HepG2 (cell line): ENCODE results near the gene CKMT2. TPM values are rescaled to one million over a fixed set of nuclear protein-coding genes. Genes with fewer than 3 reads are reported as not detected.

Source experiments
- CBX2 ChIP-seq, 2 experiments: fragments of 200-600 bp in 1 of 2; sonication (generic); formaldehyde crosslinking in 1 of 2; IDR thresholded peaks; 2 replicates each; pipeline versions ENCODE4 v1.7.0 to v1.8.1; 2018 to 2022; ENCODE audit warnings: low read depth in 2 of 2, low read length in 1 of 2, mild to moderate bottlenecking in 1 of 2, missing genetic modification reagents in 1 of 2
- DMTF1 ChIP-seq: sonication (generic); formaldehyde crosslinking; IDR thresholded peaks from 2 replicates; pipeline ENCODE4 v1.4.0; 2020; ENCODE audit warnings: mild to moderate bottlenecking, missing genetic modification reagents
- NFIC ChIP-seq: IDR thresholded peaks from 2 replicates; pipeline ENCODE4 v1.6.1; 2012; ENCODE audit warnings: mild to moderate bottlenecking, low read length, inconsistent platforms
- POLR2AphosphoS2 ChIP-seq: IDR thresholded peaks from 2 replicates; pipeline ENCODE4 v1.6.1; 2011; ENCODE audit warnings: low read depth, low read length, improper control_type of control experiment
- PPARG ChIP-seq: conservative IDR thresholded peaks from 2 replicates; pipeline ENCODE4 v1.6.1; 2016; ENCODE audit warnings: missing biosample characterization, missing genetic modification reagents
- SAFB2 ChIP-seq: sonication (generic); formaldehyde crosslinking; IDR thresholded peaks from 2 replicates; pipeline ENCODE4 v1.5.1; 2020; ENCODE audit warnings: missing genetic modification reagents, low read depth, mild to moderate bottlenecking, borderline replicate concordance
- SALL2 ChIP-seq: sonication (generic); formaldehyde crosslinking; IDR thresholded peaks from 2 replicates; pipeline ENCODE4 v1.8.1; 2023; ENCODE audit warnings: mild to moderate bottlenecking, missing genetic modification reagents, inconsistent platforms
- SIN3A ChIP-seq: IDR thresholded peaks from 2 replicates; pipeline ENCODE4 v1.6.1; 2011; ENCODE audit warnings: low read depth, mild to moderate bottlenecking, control low read depth, low read length, borderline replicate concordance
- SKI ChIP-seq: fragments of 450-650 bp; IDR thresholded peaks from one replicate; pipeline ENCODE4 v1.6.1; 2018; ENCODE audit warnings: mild to moderate bottlenecking; ENCODE audit not compliant: partially characterized antibody
- SRY ChIP-seq: sonication (generic); formaldehyde crosslinking; IDR thresholded peaks from 2 replicates; pipeline ENCODE4 v1.8.0; 2022; ENCODE audit warnings: mild to moderate bottlenecking, missing genetic modification reagents
- TCF12 ChIP-seq, 2 experiments: fragments of 450-650 bp in 1 of 2; sonication (generic) in 1 of 2; formaldehyde crosslinking in 1 of 2; IDR thresholded peaks; 2 replicates each; pipeline versions ENCODE4 v1.6.1 to v1.8.0; 2017 to 2022; ENCODE audit warnings: antibody characterized with exemption in 1 of 2, mild to moderate bottlenecking in 1 of 2, missing genetic modification reagents in 1 of 2, moderate library complexity in 1 of 2
- U2AF1 ChIP-seq: fragments of 200-400 bp; formaldehyde crosslinking; optimal IDR thresholded peaks from 2 replicates; pipeline ENCODE3; 2017; ENCODE audit warnings: mild to moderate bottlenecking, low read depth, low read length
- ZBTB8A ChIP-seq: sonication (generic); formaldehyde crosslinking; IDR thresholded peaks from 2 replicates; pipeline ENCODE4 v1.4.0; 2020; ENCODE audit warnings: mild to moderate bottlenecking, low read depth, missing genetic modification reagents, borderline replicate concordance
- ZNF264 ChIP-seq: sonication (generic); formaldehyde crosslinking; IDR thresholded peaks from 2 replicates; pipeline ENCODE4 v1.4.0; 2020; ENCODE audit warnings: missing genetic modification reagents
- ZNF414 ChIP-seq: sonication (generic); formaldehyde crosslinking; IDR thresholded peaks from 2 replicates; pipeline ENCODE4 v1.5.0; 2020; ENCODE audit warnings: missing genetic modification reagents
- ZNF460 ChIP-seq: sonication (generic); formaldehyde crosslinking; IDR thresholded peaks from 2 replicates; pipeline ENCODE4 v1.5.1; 2020; ENCODE audit warnings: missing genetic modification reagents, mild to moderate bottlenecking, borderline replicate concordance
- ZNF546 ChIP-seq: sonication (generic); formaldehyde crosslinking; conservative IDR thresholded peaks from 2 replicates; pipeline ENCODE4 v1.8.1; 2023; ENCODE audit warnings: mild to moderate bottlenecking, missing genetic modification reagents
- ZNF678 ChIP-seq: sonication (generic); formaldehyde crosslinking; IDR thresholded peaks from 2 replicates; pipeline ENCODE4 v1.4.0; 2020; ENCODE audit warnings: mild to moderate bottlenecking, missing genetic modification reagents
- polyA plus RNA-seq, 8 experiments: library from polyadenylated mRNA; depleted of rRNA in 3 of 8; stranded (reverse) in 7 of 8; unstranded in 1 of 8; fragments of >200 nt; fragmentation: Illumina TruSeq in 4 of 8; extraction: Trizol in 4 of 8; gene quantifications; 2 replicates each; pipeline versions ENCODE4 v1.2.1 to v1.2.3, GENCODE V29; 2011 to 2016; ENCODE audit warnings: low read depth in 4 of 8, missing spikeins in 1 of 8, mixed read lengths in 1 of 8; ENCODE audit not compliant: insufficient read depth in 1 of 8
- total RNA-seq, 5 experiments: library from RNA; depleted of rRNA; stranded (reverse); fragments of >200 nt; fragmentation: Illumina TruSeq; extraction: Trizol; gene quantifications; 2 replicates each; pipeline ENCODE4 v1.2.3, GENCODE V29; 2016; ENCODE audit warnings: low read depth in 1 of 5
- TF ChIP-seq, protein P1 (sequence below): sonication (generic); formaldehyde crosslinking; IDR thresholded peaks from 2 replicates; pipeline ENCODE4 v1.4.0; 2020; ENCODE audit warnings: mild to moderate bottlenecking, missing genetic modification reagents
- TF ChIP-seq, protein P2 (sequence below): sonication (generic); formaldehyde crosslinking; IDR thresholded peaks from 2 replicates; pipeline ENCODE4 v1.4.0; 2020; ENCODE audit warnings: missing genetic modification reagents
- TF ChIP-seq, protein P3 (sequence below): sonication (generic); formaldehyde crosslinking; IDR thresholded peaks from 2 replicates; pipeline ENCODE4 v1.4.0; 2020; ENCODE audit warnings: mild to moderate bottlenecking, missing genetic modification reagents

The CKMT2 gene
- total and polyA plus RNA-seq, 2 of the 13 experiments (the other 11 are each of a cell fraction or from before 2014, with no cell fraction given): 1.2 to 8.8 TPM

- TF ChIP-seq ZNF460 (no peak), ZNF546 (CRISPR knock-in tag) (peak; percentile 60; the same call in 1 of the 2 replicates), ZNF678 (CRISPR knock-in tag) (no peak), SRY (0 out of 2 replicates have a peak, but pooled peaks have one; percentile 31), TCF12 (IDR thresholded peaks at IDR 0.05) (no peak), TCF12 (CRISPR knock-in tag; IDR thresholded peaks at IDR 0.05) (no peak; the same call in 1 of the 2 replicates), ZNF264 (CRISPR knock-in tag) (no peak; the same call in 1 of the 2 replicates), ZNF414 (no peak), U2AF1 (no peak), SALL2 (CRISPR knock-in tag) (peak; percentile 61), POLR2AphosphoS2 (peak; percentile 58; the same call in 1 of the 2 replicates), PPARG (CRISPR knock-in tag) (peak; percentile 69; the same call in 1 of the 2 replicates), ZBTB8A (CRISPR knock-in tag) (peak; percentile 84; the same call in 1 of the 2 replicates), DMTF1 (no peak), SKI (no peak), SAFB2 (CRISPR knock-in tag) (peak; percentile 44; the same call in 1 of the 2 replicates), NFIC (no peak), CBX2 (IDR thresholded peaks at IDR 0.05; ENCODE audit: low read depth, low read length) (no peak), CBX2 (CRISPR knock-in tag; IDR thresholded peaks at IDR 0.05; ENCODE audit: low read depth) (no peak), SIN3A (no peak; the same call in 1 of the 2 replicates)
- TF ChIP-seq, protein P1, sequence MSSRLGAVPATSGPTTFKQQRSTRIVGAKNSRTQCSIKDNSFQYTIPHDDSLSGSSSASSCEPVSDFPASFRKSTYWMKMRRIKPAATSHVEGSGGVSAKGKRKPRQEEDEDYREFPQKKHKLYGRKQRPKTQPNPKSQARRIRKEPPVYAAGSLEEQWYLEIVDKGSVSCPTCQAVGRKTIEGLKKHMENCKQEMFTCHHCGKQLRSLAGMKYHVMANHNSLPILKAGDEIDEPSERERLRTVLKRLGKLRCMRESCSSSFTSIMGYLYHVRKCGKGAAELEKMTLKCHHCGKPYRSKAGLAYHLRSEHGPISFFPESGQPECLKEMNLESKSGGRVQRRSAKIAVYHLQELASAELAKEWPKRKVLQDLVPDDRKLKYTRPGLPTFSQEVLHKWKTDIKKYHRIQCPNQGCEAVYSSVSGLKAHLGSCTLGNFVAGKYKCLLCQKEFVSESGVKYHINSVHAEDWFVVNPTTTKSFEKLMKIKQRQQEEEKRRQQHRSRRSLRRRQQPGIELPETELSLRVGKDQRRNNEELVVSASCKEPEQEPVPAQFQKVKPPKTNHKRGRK (CRISPR knock-in tag): no peak
- TF ChIP-seq, protein P2, sequence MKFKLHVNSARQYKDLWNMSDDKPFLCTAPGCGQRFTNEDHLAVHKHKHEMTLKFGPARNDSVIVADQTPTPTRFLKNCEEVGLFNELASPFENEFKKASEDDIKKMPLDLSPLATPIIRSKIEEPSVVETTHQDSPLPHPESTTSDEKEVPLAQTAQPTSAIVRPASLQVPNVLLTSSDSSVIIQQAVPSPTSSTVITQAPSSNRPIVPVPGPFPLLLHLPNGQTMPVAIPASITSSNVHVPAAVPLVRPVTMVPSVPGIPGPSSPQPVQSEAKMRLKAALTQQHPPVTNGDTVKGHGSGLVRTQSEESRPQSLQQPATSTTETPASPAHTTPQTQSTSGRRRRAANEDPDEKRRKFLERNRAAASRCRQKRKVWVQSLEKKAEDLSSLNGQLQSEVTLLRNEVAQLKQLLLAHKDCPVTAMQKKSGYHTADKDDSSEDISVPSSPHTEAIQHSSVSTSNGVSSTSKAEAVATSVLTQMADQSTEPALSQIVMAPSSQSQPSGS (CRISPR knock-in tag): peak; percentile 86
- TF ChIP-seq, protein P3, sequence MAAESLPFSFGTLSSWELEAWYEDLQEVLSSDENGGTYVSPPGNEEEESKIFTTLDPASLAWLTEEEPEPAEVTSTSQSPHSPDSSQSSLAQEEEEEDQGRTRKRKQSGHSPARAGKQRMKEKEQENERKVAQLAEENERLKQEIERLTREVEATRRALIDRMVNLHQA (CRISPR knock-in tag): no peak
Observed at GRCh38 chr5:81301271-81302015, 68.3 kb downstream of the CKMT2 start, which contains the start of gene ZCCHC9 (continued).
